Lower lobe of right lung (tissue), 2 donors: ENCODE results near the gene AIFM1. TPM values are rescaled to one million over a fixed set of nuclear protein-coding genes. Genes with fewer than 3 reads are reported as not detected.

ENCODE experiments used
- ATAC-seq, 2 donors: fragments of 200-7000 bp; cut with Tn5 transposase; one replicate each; pipeline ENCODE4 v1.9.1; 2020 to 2022; ENCODE audit warnings: mild to moderate bottlenecking in 2 of 2, moderate library complexity in 2 of 2
- DNase-seq: peaks from one replicate; pipeline ENCODE4 v3.0.0-alpha.2; 2020
- H3K27ac ChIP-seq: fragments of 200-600 bp; one replicate; pipeline ENCODE4 v1.8.0; 2022
- H3K27me3 ChIP-seq: fragments of 200-600 bp; one replicate; pipeline ENCODE4 v1.8.0; 2022; ENCODE audit warnings: low read depth
- H3K36me3 ChIP-seq: fragments of 200-600 bp; one replicate; pipeline ENCODE4 v1.8.0; 2022; ENCODE audit warnings: mild to moderate bottlenecking
- H3K4me1 ChIP-seq: fragments of 200-600 bp; one replicate; pipeline ENCODE4 v1.8.0; 2022
- H3K4me3 ChIP-seq: fragments of 200-600 bp; one replicate; pipeline ENCODE4 v1.8.0; 2022; ENCODE audit warnings: mild to moderate bottlenecking
- H3K9me3 ChIP-seq: fragments of 200-600 bp; one replicate; pipeline ENCODE4 v1.8.0; 2022
- CTCF ChIP-seq: fragments of 200-600 bp; IDR thresholded peaks from one replicate; pipeline ENCODE4 v1.8.0; 2022; ENCODE audit warnings: antibody characterized with exemption, mild to moderate bottlenecking
- intact Hi-C: fragments of 100-400 bp; cut with DNase I; formaldehyde crosslinking; loops from one replicate; pipeline ENCODE4 v1.11.0; 2022
- total RNA-seq: library from RNA; stranded (reverse); fragmentation: NEBNext Ultra II Directional; extraction: Animal tissue kit (Norgen Biotek cat#: 25700); gene quantifications from one replicate; pipeline ENCODE4 v1.2.1, GENCODE V29; 2021
- donor health status: DM: no; HTN: yes; CAD: no; lungs with severe emphysema.

The AIFM1 gene
- total RNA-seq, 1 donor from 2014 or later, result 23.1 TPM

GRCh38 chrX:130167040-130167439, 1.4 kb upstream of the AIFM1 start:
- no peak for TF ChIP-seq CTCF
- H3K4me3 ChIP-seq, result no peak overlapping the region
- DNase-seq, result no peak
- H3K36me3 ChIP-seq, result no peaks in the 10 kb centered on the region
- H3K27ac ChIP-seq, result no peak overlapping the region
- intact Hi-C loops, result no loop called here
- H3K9me3 ChIP-seq, result no peaks in the 10 kb centered on the region
- H3K4me1 ChIP-seq, result peaks cover 15% of the 10 kb centered on the region
- ATAC-seq, result no peak
- H3K27me3 ChIP-seq, result no peaks in the 10 kb centered on the region

GRCh38 chrX:130166503-130166777, 799 bp upstream of the AIFM1 start:
- no peaks in the 10 kb centered on the region for H3K9me3 ChIP-seq
- H3K27me3 ChIP-seq, result no peaks in the 10 kb centered on the region
- H3K4me1 ChIP-seq, result peaks cover 15% of the 10 kb centered on the region
- no peaks in the 10 kb centered on the region for H3K36me3 ChIP-seq
- DNase-seq (no peak), ATAC-seq (peak in 1 of 2 donors; percentile 1)
- TF ChIP-seq CTCF, result no peak
- intact Hi-C loops, result no loop called here
- H3K4me3 ChIP-seq, result peak overlapping the region; percentile 71
- H3K27ac ChIP-seq, result peak overlapping the region; percentile 85

GRCh38 chrX:130165181-130165702, 399 bp downstream of the AIFM1 start:
- H3K27me3 ChIP-seq, result no peaks in the 10 kb centered on the region
- H3K36me3 ChIP-seq, result no peaks in the 10 kb centered on the region
- intact Hi-C loops, result no loop called here
- TF ChIP-seq CTCF, result no peak
- peak overlapping the region; percentile 71 for H3K4me3 ChIP-seq
- no peaks in the 10 kb centered on the region for H3K9me3 ChIP-seq
- H3K4me1 ChIP-seq, result peaks cover 15% of the 10 kb centered on the region
- no peak for ATAC-seq
- H3K27ac ChIP-seq, result peak overlapping the region; percentile 85
- no peak for DNase-seq

GRCh38 chrX:130163398-130163797, 2.2 kb downstream of the AIFM1 start:
- intact Hi-C loops, result no loop called here
- H3K27ac ChIP-seq, result no peak overlapping the region
- no peaks in the 10 kb centered on the region for H3K9me3 ChIP-seq
- H3K36me3 ChIP-seq, result no peaks in the 10 kb centered on the region
- ATAC-seq (no peak), DNase-seq (no peak)
- TF ChIP-seq CTCF, result no peak
- H3K4me1 ChIP-seq, result peaks cover 15% of the 10 kb centered on the region
- H3K27me3 ChIP-seq, result no peaks in the 10 kb centered on the region
- H3K4me3 ChIP-seq, result no peak overlapping the region

- intact Hi-C loops, result no loop called here
- no peak overlapping the region for H3K27ac ChIP-seq
- H3K27me3 ChIP-seq, result no peaks in the 10 kb centered on the region
- peaks cover 15% of the 10 kb centered on the region for H3K4me1 ChIP-seq
- no peaks in the 10 kb centered on the region for H3K9me3 ChIP-seq
- no peak overlapping the region for H3K4me3 ChIP-seq
- DNase-seq, result no peak
- no peaks in the 10 kb centered on the region for H3K36me3 ChIP-seq
- no peak for TF ChIP-seq CTCF
- no peak for ATAC-seq
Measured at GRCh38 chrX:130162094-130162735, 3.4 kb downstream of the AIFM1 start.
